Measurements from ENCODE around the gene CATSPERB.

Gene CATSPERB

GRCh38 chr14:91770185-91770584 is 38.3 kb upstream of the CATSPERB start:
- Histone ChIP-seq H2AFZ (no peak overlapping the region), H3K9me3 (ENCODE audit: control insufficient read depth, low read length) (no peaks in the 10 kb centered on the region), H3K4me1 (peaks cover 14% of the 10 kb centered on the region), H3K27me3 (ENCODE audit: control insufficient read depth, insufficient read depth, low read length) (no peaks in the 10 kb centered on the region), H3K4me3 (ENCODE audit: low read depth, low read length) (no peak overlapping the region), H3K79me2 (no peaks in the 10 kb centered on the region), H3K9ac (no peak overlapping the region), H3K27ac (no peak overlapping the region), H3K36me3 (ENCODE audit: control insufficient read depth, insufficient read depth, low read length) (no peaks in the 10 kb centered on the region), H3K4me2 (ENCODE audit: low read length) (no peak overlapping the region)
- no peak for TF ChIP-seq CTCF (IDR thresholded peaks at IDR 0.05)

GRCh38 chr14:91755570-91756295 is 23.8 kb upstream of the CATSPERB start:
- no peak for TF ChIP-seq CTCF (IDR thresholded peaks at IDR 0.05)
- no peaks in the 10 kb centered on the region for H3K36me3 ChIP-seq (ENCODE audit: control insufficient read depth, insufficient read depth, low read length)
- H3K79me2 ChIP-seq = no peaks in the 10 kb centered on the region
- no peak overlapping the region for H3K4me3 ChIP-seq (ENCODE audit: low read depth, low read length)
- no peaks in the 10 kb centered on the region for H3K9me3 ChIP-seq (ENCODE audit: control insufficient read depth, low read length)
- H3K27ac ChIP-seq = peak overlapping the region; percentile 93
- no peak overlapping the region for H2AFZ ChIP-seq
- H3K9ac ChIP-seq = no peak overlapping the region
- no peaks in the 10 kb centered on the region for H3K27me3 ChIP-seq (ENCODE audit: control insufficient read depth, insufficient read depth, low read length)
- H3K4me1 ChIP-seq = peaks cover 38% of the 10 kb centered on the region
- H3K4me2 ChIP-seq (ENCODE audit: low read length) = no peak overlapping the region

- no peaks in the 10 kb centered on the region for H3K79me2 ChIP-seq
- H3K4me1 ChIP-seq = peaks cover 38% of the 10 kb centered on the region
- H3K9ac ChIP-seq = no peak overlapping the region
- no peak overlapping the region for H2AFZ ChIP-seq
- no peaks in the 10 kb centered on the region for H3K36me3 ChIP-seq (ENCODE audit: control insufficient read depth, insufficient read depth, low read length)
- H3K4me2 ChIP-seq (ENCODE audit: low read length) = no peak overlapping the region
- peak overlapping the region; percentile 93 for H3K27ac ChIP-seq
- H3K4me3 ChIP-seq (ENCODE audit: low read depth, low read length) = no peak overlapping the region
- TF ChIP-seq CTCF (IDR thresholded peaks at IDR 0.05) = no peak
- H3K27me3 ChIP-seq (ENCODE audit: control insufficient read depth, insufficient read depth, low read length) = no peaks in the 10 kb centered on the region
- H3K9me3 ChIP-seq (ENCODE audit: control insufficient read depth, low read length) = no peaks in the 10 kb centered on the region
Observed at GRCh38 chr14:91754819-91755218, 22.9 kb upstream of the CATSPERB start.

GRCh38 chr14:91754185-91754584 is 22.3 kb upstream of the CATSPERB start:
- Histone ChIP-seq H3K4me3 (ENCODE audit: low read depth, low read length) (no peak overlapping the region), H2AFZ (peak overlapping the region; percentile 33), H3K9me3 (ENCODE audit: control insufficient read depth, low read length) (no peaks in the 10 kb centered on the region), H3K79me2 (no peaks in the 10 kb centered on the region), H3K27me3 (ENCODE audit: control insufficient read depth, insufficient read depth, low read length) (no peaks in the 10 kb centered on the region), H3K27ac (peak overlapping the region; percentile 93), H3K4me1 (peaks cover 38% of the 10 kb centered on the region), H3K4me2 (ENCODE audit: low read length) (peak overlapping the region; percentile 10), H3K9ac (no peak overlapping the region), H3K36me3 (ENCODE audit: control insufficient read depth, insufficient read depth, low read length) (no peaks in the 10 kb centered on the region)
- no peak for TF ChIP-seq CTCF (IDR thresholded peaks at IDR 0.05)

Measured in parathyroid adenoma (tissue), 2 donors.